ENCODE data around the gene EML4.

DNA sequence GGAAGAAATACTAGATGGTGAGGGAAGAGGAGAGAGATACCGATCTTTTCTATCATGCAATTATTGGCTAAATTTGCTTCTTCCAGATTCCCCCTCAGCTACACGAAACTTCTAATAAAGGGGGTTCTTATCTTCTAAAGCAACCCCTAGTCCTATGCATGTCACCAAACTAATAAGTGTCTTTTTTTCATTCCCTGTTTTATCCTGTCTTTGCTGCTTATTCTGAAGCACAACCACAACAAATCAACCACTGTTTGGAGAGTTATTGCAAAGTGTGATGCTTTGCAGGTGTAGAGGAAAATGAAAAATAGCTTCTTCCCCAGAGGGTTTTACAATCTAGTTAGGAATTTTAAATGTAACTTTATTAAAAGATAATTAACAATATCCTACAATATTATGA is 60.8 kb downstream of the EML4 start:
- TF ChIP-seq CTCF (IDR thresholded peaks at IDR 0.05; ENCODE audit: low read length) (no peak), EZH2phosphoT487 (IDR thresholded peaks at IDR 0.05; ENCODE audit: low read length) (no peak)

Data from MM.1S (cell line).